ENCODE results near the gene CBR1. TPM values are rescaled to one million over a fixed set of nuclear protein-coding genes. Genes with fewer than 3 reads are reported as not detected.

CBR1 gene
- total RNA-seq (2014; rRNA removed; shearing (Covaris generic)) (12.0 TPM in 2 replicates), total RNA-seq (2022) (not detected in 2 replicates), Bru-seq, nascent RNA (not detected), BruChase-seq, experiment 1, labeled RNA remaining after a 6-hour chase (not detected), BruChase-seq, experiment 2, labeled RNA remaining after a 2-hour chase (not detected)
- long read RNA-seq, result 0 reads

GRCh38 chr21:36069713-36070583 is at the start of gene CBR1:
TSS of gene CBR1 (plus strand) at chr21:36070024. CDS start at chr21:36070116, 92 bp downstream.
- TF ChIP-seq CTCF (conservative IDR thresholded peaks at IDR 0.05; ENCODE audit: low read length) (no peak), EZH2phosphoT487 (IDR thresholded peaks at IDR 0.05; ENCODE audit: borderline replicate concordance, low read depth, low read length) (no peak)
- intact Hi-C loops (cut with micrococcal nuclease; ENCODE audit: unreplicated experiment), result no loop called here
- DNase-seq (ENCODE audit: low spot score), result peak; percentile 78
- ChIA-PET POLR2A (interaction anchor here (0.6 kb wide), 1 partner anchor 12 kb away, joined by 3 read pairs; no protein-coding TSS in a partner anchor), CTCF (ENCODE audit: unreplicated experiment) (no interaction called here)
- Histone ChIP-seq H2AFZ (ENCODE audit: low read length) (peak within 1 kb of the TSS; percentile 86), H3K4me2 (ENCODE audit: low read length) (peak within 1 kb of the TSS; percentile 67), H3K9me3 (ENCODE audit: low read length) (peaks cover 21% of the 10 kb centered on the region), H4K20me1 (ENCODE audit: insufficient read depth, low read length) (no peaks in the 10 kb centered on the region), H3K36me3 (ENCODE audit: insufficient read depth, low read length) (peaks cover 5% of the 10 kb centered on the region; the same call in 1 of the 2 replicates), H3K4me3 (ENCODE audit: low read depth, low read length, poor library complexity, severe bottlenecking) (peak within 1 kb of the TSS; percentile 68), H3K27ac (ENCODE audit: low read depth, low read length, poor library complexity, severe bottlenecking) (no peak within 1 kb of the TSS), H3K9me2 (ENCODE audit: insufficient read depth, low read length) (no peaks in the 10 kb centered on the region), H3K79me2 (ENCODE audit: insufficient read depth, low read depth, low read length) (no peaks in the 10 kb centered on the region), H3K4me1 (ENCODE audit: insufficient read depth, low read length, poor library complexity, severe bottlenecking) (peaks cover 9% of the 10 kb centered on the region)
- no TSS peak for BruUV-seq (replicated peaks)

- Histone ChIP-seq H2AFZ (ENCODE audit: low read length) (no peak overlapping the region), H3K9me3 (ENCODE audit: low read length) (no peaks in the 10 kb centered on the region), H3K9me2 (ENCODE audit: insufficient read depth, low read length) (no peaks in the 10 kb centered on the region), H3K4me3 (ENCODE audit: low read depth, low read length, poor library complexity, severe bottlenecking) (no peak overlapping the region), H3K4me1 (ENCODE audit: insufficient read depth, low read length, poor library complexity, severe bottlenecking) (no peaks in the 10 kb centered on the region), H3K79me2 (ENCODE audit: insufficient read depth, low read depth, low read length) (no peaks in the 10 kb centered on the region), H3K27ac (ENCODE audit: low read depth, low read length, poor library complexity, severe bottlenecking) (no peak overlapping the region), H3K36me3 (ENCODE audit: insufficient read depth, low read length) (no peaks in the 10 kb centered on the region), H3K4me2 (ENCODE audit: low read length) (no peak overlapping the region), H4K20me1 (ENCODE audit: insufficient read depth, low read length) (no peaks in the 10 kb centered on the region)
- CTCF ChIA-PET (ENCODE audit: unreplicated experiment), result no interaction called here
- intact Hi-C loops (cut with micrococcal nuclease; ENCODE audit: unreplicated experiment), result loop anchor here (10.0 kb wide), 1 partner anchor 617 kb away; no protein-coding TSS in a partner anchor
- no TSS peak for BruUV-seq (replicated peaks)
- TF ChIP-seq CTCF (conservative IDR thresholded peaks at IDR 0.05; ENCODE audit: low read length), result no peak
- no peak for TF ChIP-seq EZH2phosphoT487 (IDR thresholded peaks at IDR 0.05; ENCODE audit: borderline replicate concordance, low read depth, low read length)
- no peak for DNase-seq (ENCODE audit: low spot score)
- POLR2A ChIA-PET, result interaction anchor here (1.4 kb wide), 1 partner anchor 39 kb away, joined by 3 read pairs; the partner anchor contains the start of gene SETD4
Measured at GRCh38 chr21:36021251-36021837, 48.5 kb upstream of the CBR1 start.

Data from OCI-LY7 (cell line).